K562 (cell line): Measurements from ENCODE around the gene DDR1. TPM values are rescaled to one million over a fixed set of nuclear protein-coding genes. Genes with fewer than 3 reads are reported as not detected.

Source experiments
- CEBPG ChIP-seq, 3 experiments: fragments of 200-800 bp in 1 of 3; sonication (Bioruptor generic) in 1 of 3; sonication (generic) in 1 of 3; formaldehyde crosslinking in 1 of 3; IDR thresholded peaks in 2 of 3; conservative IDR thresholded peaks in 1 of 3; 2 replicates each; pipeline versions ENCODE4 v1.6.1 to v1.8.0; 2016 to 2022; ENCODE audit warnings: missing compliant biosample characterization in 2 of 3, missing genetic modification characterization in 2 of 3, mild to moderate bottlenecking in 1 of 3, missing genetic modification reagents in 1 of 3
- E2F5 ChIP-seq: sonication (generic); formaldehyde crosslinking; IDR thresholded peaks from 2 replicates; pipeline ENCODE4 v1.8.0; 2022; ENCODE audit warnings: mild to moderate bottlenecking, missing genetic modification reagents
- MYBL2 ChIP-seq, 2 experiments: fragments of 450-650 bp in 1 of 2; sonication (generic) in 1 of 2; formaldehyde crosslinking in 1 of 2; IDR thresholded peaks; 2 replicates each; pipeline versions ENCODE4 v1.6.1 to v1.8.1; 2017 to 2022; ENCODE audit warnings: borderline replicate concordance in 1 of 2, inconsistent platforms in 1 of 2, low read depth in 1 of 2, mild to moderate bottlenecking in 1 of 2, missing genetic modification reagents in 1 of 2, moderate library complexity in 1 of 2
- NELFE ChIP-seq: IDR thresholded peaks from 2 replicates; pipeline ENCODE4 v1.6.1; 2011; ENCODE audit warnings: mild to moderate bottlenecking; ENCODE audit not compliant: insufficient read depth, insufficient read length
- NFIX ChIP-seq: fragments of 250-450 bp; sonication (Bioruptor Pico); IDR thresholded peaks from 2 replicates; pipeline ENCODE4 v1.4.0; 2020; ENCODE audit warnings: low read depth, mild to moderate bottlenecking, moderate library complexity
- PCBP1 ChIP-seq: fragments of 200-400 bp; formaldehyde crosslinking; IDR thresholded peaks from 2 replicates; pipeline ENCODE4 v1.6.1; 2018; ENCODE audit warnings: mild to moderate bottlenecking, low read depth, low read length; ENCODE audit not compliant: poor library complexity, severe bottlenecking
- RAD51 ChIP-seq: fragments of 450-650 bp; IDR thresholded peaks from 2 replicates; pipeline ENCODE4 v1.7.1; 2016; ENCODE audit warnings: low read depth, mild to moderate bottlenecking, borderline replicate concordance
- SRSF3 ChIP-seq: fragments of 200-400 bp; formaldehyde crosslinking; IDR thresholded peaks from 2 replicates; pipeline ENCODE4 v1.6.1; 2016; ENCODE audit warnings: mild to moderate bottlenecking, low read length, moderate library complexity; ENCODE audit not compliant: insufficient read depth
- TOE1 ChIP-seq, 2 experiments: fragments of 450-650 bp in 1 of 2; sonication (generic) in 1 of 2; formaldehyde crosslinking in 1 of 2; IDR thresholded peaks; 2 replicates each; pipeline versions ENCODE4 v1.7.1 to v1.8.0; 2016 to 2022; ENCODE audit warnings: borderline replicate concordance in 2 of 2, mild to moderate bottlenecking in 2 of 2, antibody characterized with exemption in 1 of 2, inconsistent platforms in 1 of 2, low read depth in 1 of 2, missing genetic modification reagents in 1 of 2, moderate library complexity in 1 of 2
- UBTF ChIP-seq, 2 experiments: IDR thresholded peaks; 2 replicates each; pipeline ENCODE4 v1.6.1; 2012; ENCODE audit warnings: improper control_type of control experiment in 2 of 2, low read depth in 2 of 2, low read length in 2 of 2, borderline replicate concordance in 1 of 2
- ZBTB49 ChIP-seq: sonication (generic); formaldehyde crosslinking; IDR thresholded peaks from 2 replicates; pipeline ENCODE4 v1.8.0; 2022; ENCODE audit warnings: missing genetic modification reagents, mild to moderate bottlenecking, borderline replicate concordance
- polyA plus RNA-seq, 8 experiments: library from polyadenylated mRNA; depleted of rRNA in 4 of 8; stranded (reverse) in 5 of 8; unstranded in 3 of 8; fragments of >200 nt; fragmentation: Nextera tagmentation in 2 of 8; fragmentation: Illumina TruSeq in 1 of 8; extraction: Ambion mirVana in 2 of 8; extraction: Trizol in 1 of 8; gene quantifications; 2 replicates each; pipeline versions ENCODE4 v1.2.1 to v1.2.3, GENCODE V29; 2011 to 2014; ENCODE audit warnings: inconsistent platforms in 1 of 8, missing spikeins in 1 of 8
- total RNA-seq, 7 experiments: library from RNA; depleted of rRNA in 6 of 7; stranded (reverse); fragments of >200 nt in 6 of 7; fragmentation: Illumina TruSeq in 2 of 7; extraction: Trizol in 2 of 7; gene quantifications; 2 replicates each; pipeline versions ENCODE4 v1.2.1 to v1.2.3, GENCODE V29; 2011 to 2021; ENCODE audit warnings: low replicate concordance in 1 of 7
- TF ChIP-seq, protein P1 (sequence below): sonication (generic); formaldehyde crosslinking; IDR thresholded peaks from 2 replicates; pipeline ENCODE4 v1.8.1; 2023; ENCODE audit warnings: missing genetic modification reagents, mild to moderate bottlenecking, borderline replicate concordance

DDR1 gene
- total and polyA plus RNA-seq, 9 of the 15 experiments (the other 6 are each of a cell fraction or from before 2014, with no cell fraction given) = 1.4 to 44.6 (median 12.2) TPM

- TF ChIP-seq CEBPG (CRISPR knock-in tag; IDR thresholded peaks at IDR 0.05) (no peak), CEBPG (tag; conservative IDR thresholded peaks at IDR 0.05 in 1 of 2, IDR thresholded peaks at IDR 0.05 in 1 of 2) (no peak), E2F5 (CRISPR knock-in tag) (no peak), SRSF3 (no peak), PCBP1 (no peak), ZBTB49 (no peak), MYBL2 (IDR thresholded peaks at IDR 0.05; ENCODE audit: low read depth) (no peak), MYBL2 (CRISPR knock-in tag; IDR thresholded peaks at IDR 0.05; ENCODE audit: borderline replicate concordance) (no peak), NFIX (no peak), UBTF (IDR thresholded peaks at IDR 0.05; ENCODE audit: borderline replicate concordance in 1 of 2, low read depth in 2 of 2, low read length in 2 of 2) (peak; percentile 68 to 89; a peak in 3 of 4 replicates), TOE1 (IDR thresholded peaks at IDR 0.05; ENCODE audit: borderline replicate concordance) (no peak; the same call in 1 of the 2 replicates), TOE1 (CRISPR knock-in tag; IDR thresholded peaks at IDR 0.05; ENCODE audit: borderline replicate concordance, low read depth) (no peak), RAD51 (0 out of 2 replicates have a peak, but pooled peaks have one; percentile 26), NELFE (no peak)
- TF ChIP-seq, protein P1, sequence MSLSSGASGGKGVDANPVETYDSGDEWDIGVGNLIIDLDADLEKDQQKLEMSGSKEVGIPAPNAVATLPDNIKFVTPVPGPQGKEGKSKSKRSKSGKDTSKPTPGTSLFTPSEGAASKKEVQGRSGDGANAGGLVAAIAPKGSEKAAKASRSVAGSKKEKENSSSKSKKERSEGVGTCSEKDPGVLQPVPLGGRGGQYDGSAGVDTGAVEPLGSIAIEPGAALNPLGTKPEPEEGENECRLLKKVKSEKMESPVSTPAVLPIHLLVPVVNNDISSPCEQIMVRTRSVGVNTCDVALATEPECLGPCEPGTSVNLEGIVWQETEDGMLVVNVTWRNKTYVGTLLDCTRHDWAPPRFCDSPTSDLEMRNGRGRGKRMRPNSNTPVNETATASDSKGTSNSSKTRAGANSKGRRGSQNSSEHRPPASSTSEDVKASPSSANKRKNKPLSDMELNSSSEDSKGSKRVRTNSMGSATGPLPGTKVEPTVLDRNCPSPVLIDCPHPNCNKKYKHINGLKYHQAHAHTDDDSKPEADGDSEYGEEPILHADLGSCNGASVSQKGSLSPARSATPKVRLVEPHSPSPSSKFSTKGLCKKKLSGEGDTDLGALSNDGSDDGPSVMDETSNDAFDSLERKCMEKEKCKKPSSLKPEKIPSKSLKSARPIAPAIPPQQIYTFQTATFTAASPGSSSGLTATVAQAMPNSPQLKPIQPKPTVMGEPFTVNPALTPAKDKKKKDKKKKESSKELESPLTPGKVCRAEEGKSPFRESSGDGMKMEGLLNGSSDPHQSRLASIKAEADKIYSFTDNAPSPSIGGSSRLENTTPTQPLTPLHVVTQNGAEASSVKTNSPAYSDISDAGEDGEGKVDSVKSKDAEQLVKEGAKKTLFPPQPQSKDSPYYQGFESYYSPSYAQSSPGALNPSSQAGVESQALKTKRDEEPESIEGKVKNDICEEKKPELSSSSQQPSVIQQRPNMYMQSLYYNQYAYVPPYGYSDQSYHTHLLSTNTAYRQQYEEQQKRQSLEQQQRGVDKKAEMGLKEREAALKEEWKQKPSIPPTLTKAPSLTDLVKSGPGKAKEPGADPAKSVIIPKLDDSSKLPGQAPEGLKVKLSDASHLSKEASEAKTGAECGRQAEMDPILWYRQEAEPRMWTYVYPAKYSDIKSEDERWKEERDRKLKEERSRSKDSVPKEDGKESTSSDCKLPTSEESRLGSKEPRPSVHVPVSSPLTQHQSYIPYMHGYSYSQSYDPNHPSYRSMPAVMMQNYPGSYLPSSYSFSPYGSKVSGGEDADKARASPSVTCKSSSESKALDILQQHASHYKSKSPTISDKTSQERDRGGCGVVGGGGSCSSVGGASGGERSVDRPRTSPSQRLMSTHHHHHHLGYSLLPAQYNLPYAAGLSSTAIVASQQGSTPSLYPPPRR (CRISPR knock-in tag) = no peak
Observed at GRCh38 chr6:30877419-30878262, 6.7 kb upstream of the DDR1 start (continued).
